Esophagus muscularis mucosa (tissue), 3 donors: ENCODE results near the gene RPLP1.

Experiments
- POLR2A ChIP-seq: fragments of 450-650 bp; IDR thresholded peaks from one replicate; pipeline ENCODE4 v1.6.1; 2017; ENCODE audit warnings: antibody characterized with exemption, moderate library complexity, mild to moderate bottlenecking, low read depth
- TF ChIP-seq, protein P1 (sequence below), 3 experiments: fragments of 200-600 bp in 2 of 3; fragments of 450-650 bp in 1 of 3; sonication (generic) in 2 of 3; IDR thresholded peaks; one replicate each; pipeline ENCODE4 v1.5.1; 2017 to 2019; ENCODE audit warnings: antibody characterized with exemption in 3 of 3, mild to moderate bottlenecking in 2 of 3, moderate library complexity in 1 of 3

DNA sequence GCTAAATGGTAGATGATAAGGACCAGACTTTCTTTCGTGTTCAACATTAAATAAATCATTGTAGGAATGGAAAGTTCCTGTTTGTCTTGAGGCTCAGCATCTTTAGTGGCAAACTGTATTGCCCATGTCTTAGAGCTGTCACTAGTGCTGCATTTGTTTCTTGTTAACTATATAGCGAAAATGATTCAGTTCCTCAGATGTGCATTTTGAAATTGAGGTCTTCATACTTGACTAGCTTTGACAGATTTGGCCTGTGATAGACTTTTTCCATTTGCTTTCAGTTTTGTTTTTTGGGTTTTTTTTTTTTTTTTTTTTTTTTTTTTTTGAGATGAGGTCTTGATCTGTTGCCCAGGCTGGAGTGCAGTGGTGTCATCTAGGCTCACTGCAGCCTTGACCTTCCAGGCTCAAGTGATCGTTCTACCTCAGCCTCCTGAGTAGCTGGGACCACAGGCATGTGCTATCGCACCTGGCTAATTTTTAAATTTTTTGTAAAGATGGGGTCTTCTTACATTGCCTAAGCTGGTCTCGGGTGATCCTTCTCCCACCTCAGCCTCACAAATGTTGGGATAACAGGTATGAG lies 9.5 kb upstream of the RPLP1 start:
- TF ChIP-seq, protein P1, sequence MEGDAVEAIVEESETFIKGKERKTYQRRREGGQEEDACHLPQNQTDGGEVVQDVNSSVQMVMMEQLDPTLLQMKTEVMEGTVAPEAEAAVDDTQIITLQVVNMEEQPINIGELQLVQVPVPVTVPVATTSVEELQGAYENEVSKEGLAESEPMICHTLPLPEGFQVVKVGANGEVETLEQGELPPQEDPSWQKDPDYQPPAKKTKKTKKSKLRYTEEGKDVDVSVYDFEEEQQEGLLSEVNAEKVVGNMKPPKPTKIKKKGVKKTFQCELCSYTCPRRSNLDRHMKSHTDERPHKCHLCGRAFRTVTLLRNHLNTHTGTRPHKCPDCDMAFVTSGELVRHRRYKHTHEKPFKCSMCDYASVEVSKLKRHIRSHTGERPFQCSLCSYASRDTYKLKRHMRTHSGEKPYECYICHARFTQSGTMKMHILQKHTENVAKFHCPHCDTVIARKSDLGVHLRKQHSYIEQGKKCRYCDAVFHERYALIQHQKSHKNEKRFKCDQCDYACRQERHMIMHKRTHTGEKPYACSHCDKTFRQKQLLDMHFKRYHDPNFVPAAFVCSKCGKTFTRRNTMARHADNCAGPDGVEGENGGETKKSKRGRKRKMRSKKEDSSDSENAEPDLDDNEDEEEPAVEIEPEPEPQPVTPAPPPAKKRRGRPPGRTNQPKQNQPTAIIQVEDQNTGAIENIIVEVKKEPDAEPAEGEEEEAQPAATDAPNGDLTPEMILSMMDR (IDR thresholded peaks at IDR 0.05), result no peak
- TF ChIP-seq POLR2A, result no peak
